Renal cortical epithelial cell (primary cell): ENCODE measurements around the gene CSNK1G2. TPM values are rescaled to one million over a fixed set of nuclear protein-coding genes. Genes with fewer than 3 reads are reported as not detected.
"Not testable (repeated sequence)": the region's sequence is repeated elsewhere in the genome, so short reads cannot be mapped to it uniquely, and the experiment has no call there.

Source experiments
- DNase-seq: peaks from one replicate; pipeline ENCODE4 v3.0.0-alpha.2; 2011; ENCODE audit warnings: low read depth
- total RNA-seq: library from RNA; depleted of rRNA; stranded (reverse); fragments of >200 nt; gene quantifications from 2 replicates; pipeline ENCODE4 v1.2.3, GENCODE V29; 2014

CSNK1G2 gene
- total RNA-seq, 1 donor from 2014 or later = 78.4 TPM

- not testable (repeated sequence) for DNase-seq
Observed at GRCh38 chr19:1988464-1988863, 47.5 kb downstream of the CSNK1G2 start.

- no peak for DNase-seq
Observed at GRCh38 chr19:1989513-1990229, 48.7 kb downstream of the CSNK1G2 start.

GRCh38 chr19:1990230-1991017, 49.5 kb downstream of the CSNK1G2 start:
- no peak for DNase-seq

GRCh38 chr19:1991018-1991913, 50.3 kb downstream of the CSNK1G2 start:
- DNase-seq = no peak

GRCh38 chr19:1992759-1993260, 51.8 kb downstream of the CSNK1G2 start:
- no peak for DNase-seq

- no peak for DNase-seq
Observed at GRCh38 chr19:1997353-1998233, 56.6 kb downstream of the CSNK1G2 start.

- no peak for DNase-seq
Observed at GRCh38 chr19:1998712-1999708, 58.0 kb downstream of the CSNK1G2 start.

- no peak for DNase-seq
Observed at GRCh38 chr19:1999856-2000515, 59.0 kb downstream of the CSNK1G2 start.

GRCh38 chr19:2003874-2004273, 62.9 kb downstream of the CSNK1G2 start:
- DNase-seq = no peak

- no peak for DNase-seq
Observed at GRCh38 chr19:2010135-2010668, 69.2 kb downstream of the CSNK1G2 start.

GRCh38 chr19:2011169-2011568, 70.2 kb downstream of the CSNK1G2 start:
- no peak for DNase-seq

- no peak for DNase-seq
Observed at GRCh38 chr19:2012941-2013682, 72.1 kb downstream of the CSNK1G2 start.

- no peak for DNase-seq
Observed at GRCh38 chr19:2013683-2013961, 72.7 kb downstream of the CSNK1G2 start.

- no peak for DNase-seq
Observed at GRCh38 chr19:2014131-2014571, 73.2 kb downstream of the CSNK1G2 start.

- no peak for DNase-seq
Observed at GRCh38 chr19:2014731-2015607, 74.0 kb downstream of the CSNK1G2 start.

- DNase-seq = no peak
Observed at GRCh38 chr19:2015608-2015950, 74.6 kb downstream of the CSNK1G2 start, which contains the start of gene BTBD2. Gene BTBD2, minus strand, starts transcription at chr19:2015714. Its CDS starts 11 bp downstream, at chr19:2015703.
